MCF 10A (cell line): Measurements from ENCODE around the gene PICK1. TPM values are rescaled to one million over a fixed set of nuclear protein-coding genes. Genes with fewer than 3 reads are reported as not detected.
"Not testable (repeated sequence)": the region's sequence is repeated elsewhere in the genome, so short reads cannot be mapped to it uniquely, and the experiment has no call there.

ENCODE experiments used
- BruUV-seq: library from RNA; stranded (reverse); fragments of 400-500 nt; replicated peaks from 2 replicates; lab custom pipeline; 2021; lab: Mats Ljungman, UMichigan
- CTCF ChIA-PET: fragments of 300-600 bp; sonication (Branson Sonifier 250); formaldehyde crosslinking; extraction: SDS; loops from one replicate; lab custom pipeline; 2021; ENCODE audit warnings: antibody characterized with exemption, inconsistent platforms; lab: Yijun Ruan, JAX
- POLR2A ChIA-PET: fragments of 300-600, 350-650 bp; sonication (Branson Sonifier 250); formaldehyde crosslinking; extraction: SDS; loops from one replicate; lab custom pipeline; 2020; ENCODE audit warnings: antibody characterized with exemption, inconsistent platforms; lab: Yijun Ruan, JAX
- DNase-seq: peaks from one replicate; pipeline ENCODE4 v3.0.0-alpha.2; 2018; ENCODE audit not compliant: unreplicated experiment
- H3K27ac Mint-ChIP-seq: one replicate; pipeline ENCODE4 v1.8.0; 2022; ENCODE audit warnings: mild to moderate bottlenecking, low read depth, mixed read lengths; ENCODE audit not compliant: unreplicated experiment
- H3K27me3 Mint-ChIP-seq: one replicate; pipeline ENCODE4 v1.8.0; 2022; ENCODE audit warnings: mixed read lengths; ENCODE audit not compliant: insufficient read depth, unreplicated experiment
- H3K36me3 Mint-ChIP-seq: one replicate; pipeline ENCODE4 v1.8.0; 2022; ENCODE audit warnings: mild to moderate bottlenecking, moderate library complexity, mixed read lengths; ENCODE audit not compliant: insufficient read depth, unreplicated experiment
- H3K4me1 Mint-ChIP-seq: one replicate; pipeline ENCODE4 v1.8.0; 2022; ENCODE audit warnings: mixed read lengths; ENCODE audit not compliant: insufficient read depth, unreplicated experiment
- H3K4me3 Mint-ChIP-seq: one replicate; pipeline ENCODE4 v1.8.0; 2022; ENCODE audit warnings: mild to moderate bottlenecking, moderate library complexity, mixed read lengths; ENCODE audit not compliant: unreplicated experiment
- H3K9me3 Mint-ChIP-seq: one replicate; pipeline ENCODE4 v1.8.0; 2022; ENCODE audit warnings: mixed read lengths; ENCODE audit not compliant: unreplicated experiment
- intact Hi-C: fragments of 100-400 bp; cut with micrococcal nuclease; formaldehyde crosslinking; loops from 2 replicates; pipeline ENCODE4 v1.14.1; 2022
- total RNA-seq: library from RNA; stranded (reverse); gene quantifications from 2 replicates; pipeline ENCODE4 v1.2.3, GENCODE V29; 2022
- TF ChIP-seq, protein P1 (sequence below): fragments of 200-600 bp; IDR thresholded peaks from one replicate; pipeline ENCODE4 v1.8.0; 2022; ENCODE audit warnings: antibody characterized with exemption, mild to moderate bottlenecking; ENCODE audit not compliant: unreplicated experiment

The PICK1 gene
- total RNA-seq, 1 experiment from 2014 or later, result 40.6 TPM

DNA sequence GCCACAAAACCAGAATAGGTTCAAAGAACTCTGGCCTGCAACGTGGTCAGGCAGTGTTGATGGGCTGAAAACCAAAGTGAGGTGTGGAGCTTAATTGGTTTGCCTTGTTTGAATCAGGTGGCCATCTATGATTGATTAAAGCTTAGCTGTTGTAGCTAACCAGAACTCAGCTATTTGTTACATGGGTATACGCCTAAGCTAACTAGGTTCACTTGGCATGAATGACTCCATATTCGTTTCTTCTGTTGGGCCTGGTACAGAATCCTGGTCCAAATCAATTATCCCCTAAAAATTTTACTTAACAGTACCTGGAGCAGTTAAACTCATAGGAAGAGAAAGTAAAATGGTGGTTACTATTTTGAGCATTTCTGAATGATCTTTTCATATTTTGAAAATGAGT lies 61.0 kb downstream of the PICK1 start:
- CTCF ChIA-PET, result interaction anchor here (1.2 kb wide), 1 partner anchor 13 kb away, joined by 3 read pairs; no protein-coding TSS in a partner anchor
- Mint-ChIP-seq H3K9me3 (no peaks in the 10 kb centered on the region), H3K4me1 (peaks cover 5% of the 10 kb centered on the region), H3K27ac (no peak overlapping the region), H3K36me3 (peaks cover 5% of the 10 kb centered on the region), H3K4me3 (no peak overlapping the region), H3K27me3 (no peaks in the 10 kb centered on the region)
- intact Hi-C loops, result no loop called here
- TF ChIP-seq, protein P1, sequence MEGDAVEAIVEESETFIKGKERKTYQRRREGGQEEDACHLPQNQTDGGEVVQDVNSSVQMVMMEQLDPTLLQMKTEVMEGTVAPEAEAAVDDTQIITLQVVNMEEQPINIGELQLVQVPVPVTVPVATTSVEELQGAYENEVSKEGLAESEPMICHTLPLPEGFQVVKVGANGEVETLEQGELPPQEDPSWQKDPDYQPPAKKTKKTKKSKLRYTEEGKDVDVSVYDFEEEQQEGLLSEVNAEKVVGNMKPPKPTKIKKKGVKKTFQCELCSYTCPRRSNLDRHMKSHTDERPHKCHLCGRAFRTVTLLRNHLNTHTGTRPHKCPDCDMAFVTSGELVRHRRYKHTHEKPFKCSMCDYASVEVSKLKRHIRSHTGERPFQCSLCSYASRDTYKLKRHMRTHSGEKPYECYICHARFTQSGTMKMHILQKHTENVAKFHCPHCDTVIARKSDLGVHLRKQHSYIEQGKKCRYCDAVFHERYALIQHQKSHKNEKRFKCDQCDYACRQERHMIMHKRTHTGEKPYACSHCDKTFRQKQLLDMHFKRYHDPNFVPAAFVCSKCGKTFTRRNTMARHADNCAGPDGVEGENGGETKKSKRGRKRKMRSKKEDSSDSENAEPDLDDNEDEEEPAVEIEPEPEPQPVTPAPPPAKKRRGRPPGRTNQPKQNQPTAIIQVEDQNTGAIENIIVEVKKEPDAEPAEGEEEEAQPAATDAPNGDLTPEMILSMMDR, result no peak
- POLR2A ChIA-PET, result interaction anchor here (1.0 kb wide), 1 partner anchor 84 kb away, joined by 3 read pairs; the partner anchor contains the start of gene MAFF
- BruUV-seq, result no TSS peak
- DNase-seq, result no peak

DNA sequence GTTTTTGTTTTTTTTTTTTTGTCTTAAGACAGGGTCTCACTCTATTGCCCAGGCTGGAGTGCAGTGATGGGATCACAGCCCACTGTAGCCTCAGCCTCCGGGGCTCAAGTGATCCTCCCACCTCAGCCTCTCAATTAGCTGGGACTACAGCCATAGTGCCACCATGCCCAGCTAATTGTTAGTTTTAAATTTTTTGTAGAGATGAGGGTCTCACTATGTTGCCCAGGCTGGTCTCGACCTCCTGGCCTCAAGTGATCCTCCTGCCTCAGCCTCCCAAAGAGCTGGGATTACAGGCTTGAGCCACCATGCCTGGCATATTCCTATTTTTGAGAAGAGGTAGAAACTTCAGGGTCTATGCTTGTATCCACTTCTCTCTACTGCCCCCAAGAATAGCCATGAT lies 61.5 kb downstream of the PICK1 start:
- H3K9me3 Mint-ChIP-seq, DNase-seq, H3K36me3 Mint-ChIP-seq, intact Hi-C loops, H3K27ac Mint-ChIP-seq, H3K4me3 Mint-ChIP-seq, H3K27me3 Mint-ChIP-seq, BruUV-seq, H3K4me1 Mint-ChIP-seq: not testable (repeated sequence)
- ChIA-PET CTCF (interaction anchor here (0.5 to 1.2 kb wide), 2 partner anchors 12 to 223 kb away, joined by 3 to 4 read pairs; no protein-coding TSS in a partner anchor), POLR2A (interaction anchor here (1.0 kb wide), 1 partner anchor 83 kb away, joined by 3 read pairs; the partner anchor contains the start of gene MAFF)

DNA sequence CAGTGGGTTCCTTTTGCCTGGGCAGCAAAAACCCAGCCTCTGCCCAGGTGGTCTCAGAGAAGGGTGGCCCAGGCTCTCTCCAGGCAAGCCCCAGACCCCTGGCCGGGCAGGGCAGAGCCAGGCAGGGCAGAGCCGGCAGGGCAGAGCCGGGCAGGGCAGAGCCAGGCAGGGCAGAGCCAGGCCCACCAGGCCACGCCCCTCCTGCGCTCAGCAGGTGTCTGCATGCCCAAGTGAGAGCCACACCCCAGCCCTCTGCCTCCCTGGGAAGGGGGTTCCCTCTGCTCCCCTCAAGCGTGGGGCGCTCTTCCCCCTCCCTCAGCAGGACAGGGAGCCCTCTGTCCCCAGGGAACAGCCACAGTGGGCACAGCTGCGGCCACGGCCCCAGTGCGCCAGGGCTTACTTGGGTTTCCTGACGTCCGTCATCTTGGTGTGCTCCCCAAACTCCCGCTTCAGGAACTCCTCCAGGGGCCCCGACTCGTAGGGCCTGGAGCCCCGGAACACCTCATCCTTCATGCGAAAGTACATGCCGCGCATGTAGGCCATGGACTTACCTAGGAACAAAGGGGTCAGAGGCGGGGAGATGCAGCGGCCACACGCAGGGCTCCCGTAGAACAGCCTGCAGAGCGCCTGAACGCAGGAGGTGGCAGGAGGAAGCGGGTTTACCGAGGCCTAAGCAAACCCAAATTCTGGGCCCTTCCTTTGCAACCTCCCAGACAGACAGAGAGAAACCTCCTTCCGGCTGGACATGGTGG lies 63.3 kb downstream of the PICK1 start:
- TF ChIP-seq, protein P1, result no peak
- H3K27me3 Mint-ChIP-seq, result no peaks in the 10 kb centered on the region
- ChIA-PET CTCF (no interaction called here), POLR2A (interaction anchor here (0.5 kb wide), 1 partner anchor 743 kb away, joined by 3 read pairs; no protein-coding TSS in a partner anchor)
- DNase-seq, result peak; percentile 30
- no peak overlapping the region for H3K27ac Mint-ChIP-seq
- H3K9me3 Mint-ChIP-seq, result no peaks in the 10 kb centered on the region
- BruUV-seq, result no TSS peak
- H3K36me3 Mint-ChIP-seq, result peaks cover 12% of the 10 kb centered on the region
- no peak overlapping the region for H3K4me3 Mint-ChIP-seq
- H3K4me1 Mint-ChIP-seq, result peaks cover 6% of the 10 kb centered on the region
- intact Hi-C loops, result no loop called here

GRCh38 chr22:38122616-38123015 lies 65.4 kb downstream of the PICK1 start:
- ChIA-PET CTCF (no interaction called here), POLR2A (interaction anchor here (1.0 kb wide), 1 partner anchor 226 kb away, joined by 3 read pairs; no protein-coding TSS in a partner anchor)
- intact Hi-C loops, result no loop called here
- Mint-ChIP-seq H3K27me3 (no peaks in the 10 kb centered on the region), H3K9me3 (no peaks in the 10 kb centered on the region), H3K4me3 (no peak overlapping the region), H3K27ac (no peak overlapping the region), H3K36me3 (peaks cover 12% of the 10 kb centered on the region), H3K4me1 (peaks cover 6% of the 10 kb centered on the region)
- no TSS peak for BruUV-seq
- DNase-seq, result no peak
- TF ChIP-seq, protein P1, result no peak
